OCI-LY3 (cell line): ENCODE data around the gene RBM6.

Experiments
- EZH2phosphoT487 ChIP-seq: fragments of 200-600 bp; shearing (Covaris generic); IDR thresholded peaks from 2 replicates; pipeline ENCODE4 v1.6.1; 2018; ENCODE audit warnings: antibody characterized with exemption, mixed run types, low read depth
- TF ChIP-seq, protein P1 (sequence below): fragments of 200-600, 300-600 bp; sonication (generic); IDR thresholded peaks from 2 replicates; pipeline ENCODE4 v1.5.1; 2014; ENCODE audit warnings: antibody characterized with exemption, low read length, low read depth

DNA sequence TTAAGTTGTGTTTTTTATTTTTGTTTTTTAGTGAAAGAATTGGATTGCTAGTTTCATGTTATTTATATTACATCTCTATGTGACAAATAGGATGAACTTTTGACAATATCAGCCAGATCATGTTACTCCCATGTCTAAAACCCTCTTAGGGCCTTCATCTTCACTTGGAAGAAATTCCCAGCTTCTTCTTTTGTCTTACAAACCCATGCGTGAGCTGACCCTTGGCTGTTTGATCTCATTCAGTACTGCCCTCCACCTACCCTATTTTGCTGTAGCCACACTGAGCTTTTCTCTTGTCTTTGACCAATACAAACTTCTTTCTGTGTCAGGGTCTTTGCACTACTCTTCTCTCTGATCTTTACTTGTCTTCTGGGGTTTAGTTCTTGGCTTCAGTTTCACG, 37.0 kb downstream of the RBM6 start:
- TF ChIP-seq, protein P1, sequence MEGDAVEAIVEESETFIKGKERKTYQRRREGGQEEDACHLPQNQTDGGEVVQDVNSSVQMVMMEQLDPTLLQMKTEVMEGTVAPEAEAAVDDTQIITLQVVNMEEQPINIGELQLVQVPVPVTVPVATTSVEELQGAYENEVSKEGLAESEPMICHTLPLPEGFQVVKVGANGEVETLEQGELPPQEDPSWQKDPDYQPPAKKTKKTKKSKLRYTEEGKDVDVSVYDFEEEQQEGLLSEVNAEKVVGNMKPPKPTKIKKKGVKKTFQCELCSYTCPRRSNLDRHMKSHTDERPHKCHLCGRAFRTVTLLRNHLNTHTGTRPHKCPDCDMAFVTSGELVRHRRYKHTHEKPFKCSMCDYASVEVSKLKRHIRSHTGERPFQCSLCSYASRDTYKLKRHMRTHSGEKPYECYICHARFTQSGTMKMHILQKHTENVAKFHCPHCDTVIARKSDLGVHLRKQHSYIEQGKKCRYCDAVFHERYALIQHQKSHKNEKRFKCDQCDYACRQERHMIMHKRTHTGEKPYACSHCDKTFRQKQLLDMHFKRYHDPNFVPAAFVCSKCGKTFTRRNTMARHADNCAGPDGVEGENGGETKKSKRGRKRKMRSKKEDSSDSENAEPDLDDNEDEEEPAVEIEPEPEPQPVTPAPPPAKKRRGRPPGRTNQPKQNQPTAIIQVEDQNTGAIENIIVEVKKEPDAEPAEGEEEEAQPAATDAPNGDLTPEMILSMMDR, result no peak
- TF ChIP-seq EZH2phosphoT487, result no peak
